Left renal cortex interstitium (tissue), 4 donors: ENCODE results near the gene TMC5. TPM values are rescaled to one million over a fixed set of nuclear protein-coding genes. Genes with fewer than 3 reads are reported as not detected.
"Not testable (repeated sequence)": the region's sequence is repeated elsewhere in the genome, so short reads cannot be mapped to it uniquely, and the experiment has no call there.

ENCODE experiments used
- DNase-seq, 4 donors: peaks; one replicate each; pipeline ENCODE4 v3.0.0-alpha.2; 2013; ENCODE audit warnings: low read depth in 4 of 4, low spot score in 2 of 4, missing footprints in 1 of 4
- polyA plus RNA-seq, 4 donors: library from polyadenylated mRNA; unstranded; fragments of 120-200 nt; gene quantifications; one replicate each; pipeline ENCODE4 v1.2.1, GENCODE V29; 2013; ENCODE audit not compliant: insufficient read length in 4 of 4

Gene TMC5
- polyA plus RNA-seq, 4 donors, result 0.28 to 0.51 (median 0.32) TPM

DNA sequence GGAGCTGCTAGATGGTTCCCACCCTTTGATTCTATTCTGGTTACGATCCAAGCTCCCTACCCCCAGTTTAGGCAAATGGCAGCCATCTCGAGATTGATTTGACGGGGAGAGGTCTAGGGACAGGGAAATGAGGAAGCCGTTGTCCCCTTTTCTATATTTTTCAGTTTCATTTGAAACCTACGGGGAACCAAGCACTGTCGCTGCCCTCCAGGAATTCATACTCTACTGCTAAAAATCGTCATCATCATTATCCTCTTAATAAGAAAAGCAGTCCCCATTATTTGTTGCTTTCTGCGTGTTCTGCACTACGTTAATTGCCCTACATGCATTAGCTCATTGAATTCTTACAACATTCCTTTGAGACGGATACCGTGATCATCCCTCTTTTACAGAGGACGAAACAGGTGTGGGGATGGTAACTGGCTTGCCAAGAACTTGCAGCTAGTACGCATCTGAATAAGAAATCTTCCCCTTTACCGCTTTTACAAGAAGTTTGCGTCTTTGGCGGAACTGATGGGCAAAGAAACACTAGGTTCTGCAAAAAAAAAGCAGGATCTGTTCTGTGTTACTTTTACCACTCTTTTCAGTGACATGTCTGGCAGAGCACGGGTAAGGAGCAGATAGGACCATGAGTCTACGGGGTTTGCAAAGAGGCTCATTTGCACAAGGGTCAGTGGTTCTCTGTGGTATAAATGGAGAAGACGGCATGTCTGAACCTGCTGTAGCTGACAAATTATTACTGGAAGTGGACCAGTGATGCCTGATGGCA lies 107.1 kb downstream of the TMC5 start:
- DNase-seq, result peak in 1 of 4 donors; percentile 36

DNA sequence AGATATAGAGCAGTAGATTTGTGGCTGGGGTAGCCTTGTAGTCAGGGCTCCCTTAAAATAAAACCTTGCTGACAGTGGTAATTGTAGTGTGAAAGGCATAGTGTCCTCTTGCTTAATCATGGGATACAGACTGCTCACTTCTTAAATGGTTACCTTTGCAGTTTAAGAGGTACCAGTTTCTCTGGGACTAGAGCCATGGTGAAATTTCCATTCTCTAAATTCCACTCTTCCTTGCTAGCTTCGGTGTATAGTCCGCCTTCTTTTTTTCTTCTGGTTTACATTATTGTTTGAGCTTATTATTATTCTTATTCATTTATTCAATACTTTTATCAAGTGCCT lies 107.7 kb downstream of the TMC5 start:
- DNase-seq, result no peak

DNA sequence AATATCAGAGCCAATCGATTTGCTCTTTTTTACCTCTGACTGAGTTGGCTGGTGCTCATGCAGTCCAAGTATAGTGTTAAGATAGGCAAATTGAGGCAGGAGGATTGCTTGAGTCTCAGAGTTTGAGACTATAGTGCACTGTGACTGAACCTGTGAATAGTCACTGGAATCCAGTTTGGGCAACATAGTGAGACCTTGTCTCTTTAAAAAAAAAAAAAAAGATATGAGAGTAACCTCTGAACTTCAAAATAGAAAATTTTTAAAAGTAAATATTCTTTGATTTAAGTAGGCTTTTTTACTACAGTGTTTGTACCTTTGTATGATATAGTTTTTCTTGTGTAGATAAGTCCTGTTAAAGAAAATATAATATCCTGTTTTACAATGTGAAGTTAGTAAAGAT lies 109.5 kb downstream of the TMC5 start:
- no peak for DNase-seq

DNA sequence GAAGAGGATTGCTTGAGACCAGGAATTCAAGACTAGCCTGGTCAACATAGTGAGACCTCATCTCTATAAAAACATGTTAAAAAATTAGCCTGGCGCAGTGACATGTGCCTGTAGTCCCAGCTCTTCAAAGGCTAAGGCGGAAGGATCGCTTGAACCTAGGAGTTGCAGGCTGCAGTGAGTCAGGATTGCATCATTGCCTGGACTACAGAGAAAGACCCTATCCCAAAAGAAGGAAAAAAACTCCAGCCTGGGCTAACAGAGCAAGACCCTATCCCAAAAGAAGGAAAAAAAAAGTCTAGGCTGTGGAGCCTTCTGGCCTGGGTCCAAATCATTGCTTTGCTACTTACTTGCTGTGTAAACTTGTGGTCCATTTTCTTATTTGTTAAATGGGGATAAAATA lies 111.0 kb downstream of the TMC5 start:
- DNase-seq, result no peak

DNA sequence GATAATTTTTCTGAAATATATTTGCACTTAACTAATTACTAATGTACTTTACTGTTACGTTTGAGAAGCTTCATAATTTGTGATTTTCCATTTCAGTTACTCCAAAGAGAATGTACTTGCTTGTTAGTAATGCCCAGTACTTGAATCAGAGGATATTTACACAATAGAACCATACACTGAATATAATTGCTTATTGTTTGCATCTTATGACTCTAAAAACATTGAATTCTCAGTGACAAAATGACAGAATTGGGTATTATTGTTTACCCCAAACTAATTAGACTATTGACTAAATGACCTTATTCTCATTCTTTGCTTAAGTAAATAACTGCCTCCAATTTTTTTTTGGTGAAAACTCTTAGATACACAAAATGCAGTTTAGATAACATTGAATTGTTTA lies 114.9 kb downstream of the TMC5 start:
- DNase-seq, result no peak

DNA sequence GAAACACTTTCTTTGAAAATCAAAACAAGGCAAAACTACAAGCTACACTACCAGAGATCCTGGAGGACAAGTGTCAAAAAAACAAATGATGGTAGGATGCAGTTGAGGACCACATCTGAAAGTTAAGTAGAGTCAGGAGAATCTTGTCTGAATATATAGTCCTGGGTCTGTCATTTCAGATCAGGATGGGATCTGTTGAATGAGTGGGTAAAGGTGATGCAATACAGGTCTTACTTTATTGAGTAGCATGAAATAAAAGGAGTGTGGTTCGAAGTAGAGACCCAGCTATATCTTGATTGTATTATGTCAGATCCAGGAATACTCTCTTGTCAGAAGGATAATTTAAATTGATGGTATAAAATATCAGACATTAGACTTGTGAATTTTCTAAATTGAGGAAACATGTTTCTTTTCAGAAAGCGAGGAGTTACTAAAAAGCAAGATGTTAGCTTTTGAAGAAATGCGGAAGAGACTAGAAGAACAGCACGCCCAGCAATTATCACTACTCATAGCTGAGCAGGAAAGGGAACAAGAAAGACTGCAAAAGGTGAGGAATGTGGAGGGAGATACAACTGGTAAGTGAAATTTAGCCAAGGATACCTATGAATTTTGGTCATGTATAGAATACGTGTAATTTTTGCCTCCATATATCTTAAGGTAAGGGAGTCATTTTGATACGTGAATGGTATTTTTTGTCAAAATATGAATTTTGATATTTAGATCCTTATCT lies 122.7 kb downstream of the TMC5 start:
- no peak for DNase-seq

DNA sequence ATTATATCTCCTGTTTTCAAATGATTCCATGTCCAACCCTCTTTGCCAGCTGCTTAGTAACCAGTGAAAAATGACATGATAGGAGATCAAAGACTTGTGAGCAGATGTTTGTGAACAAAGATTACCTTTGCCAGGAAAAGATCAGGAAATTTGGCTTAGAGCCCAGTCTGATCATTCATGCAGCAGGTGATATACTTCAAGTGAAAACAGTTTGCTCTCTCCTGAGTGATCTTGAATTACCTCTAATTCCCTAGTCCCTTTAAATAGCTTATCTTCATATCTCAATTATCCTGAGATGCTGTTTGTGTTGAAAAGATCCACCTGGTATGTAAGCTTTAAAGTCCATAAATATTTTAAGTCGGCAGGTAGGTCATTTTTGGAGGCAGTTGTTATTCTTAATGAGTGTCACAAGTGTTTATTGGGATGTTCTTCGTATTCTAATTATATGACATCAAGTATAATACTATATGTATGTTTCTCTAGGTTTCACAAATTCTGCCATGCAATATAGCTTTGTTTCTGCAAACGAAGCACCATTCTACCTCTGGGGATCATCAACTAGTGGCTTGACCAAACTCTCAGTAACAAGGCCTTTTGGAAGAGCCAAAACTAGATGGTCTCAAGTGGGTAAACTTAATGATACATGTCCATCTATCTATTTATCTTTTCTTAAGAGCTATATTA lies 124.6 kb downstream of the TMC5 start:
- DNase-seq, result no peak

DNA sequence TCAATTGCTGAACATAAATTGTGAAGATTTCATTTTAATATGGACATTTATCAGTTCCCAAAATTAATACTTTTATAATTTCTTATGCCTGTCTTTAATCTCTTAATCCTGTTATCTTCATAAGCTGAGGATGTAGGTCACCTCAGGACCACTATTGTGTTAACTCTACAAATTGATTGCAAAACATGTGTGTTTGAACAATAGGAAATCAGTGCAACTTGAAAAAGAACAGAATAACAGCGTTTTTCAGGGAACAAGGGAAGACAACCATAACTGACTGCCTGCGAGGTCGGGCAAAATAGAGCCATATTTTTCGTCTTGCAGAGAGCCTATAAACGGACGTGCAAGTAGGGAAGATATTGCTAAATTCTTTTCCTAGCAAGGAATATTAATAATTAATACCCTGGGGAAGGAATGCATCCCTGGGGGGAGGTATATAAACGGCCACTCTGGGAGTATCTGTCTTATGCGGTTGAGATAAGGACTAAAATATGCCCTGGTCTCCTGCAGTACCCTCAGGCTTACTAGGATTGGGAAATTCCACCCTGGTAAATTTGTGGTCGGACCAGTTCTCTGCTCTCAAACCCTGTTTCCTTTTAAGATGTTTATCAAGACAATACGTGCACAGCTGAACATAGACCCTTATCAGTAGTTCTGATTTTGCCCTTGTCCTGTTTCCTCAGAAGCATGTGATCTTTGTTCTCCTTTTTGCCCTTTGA lies 125.8 kb downstream of the TMC5 start:
- DNase-seq, result not testable (repeated sequence)

DNA sequence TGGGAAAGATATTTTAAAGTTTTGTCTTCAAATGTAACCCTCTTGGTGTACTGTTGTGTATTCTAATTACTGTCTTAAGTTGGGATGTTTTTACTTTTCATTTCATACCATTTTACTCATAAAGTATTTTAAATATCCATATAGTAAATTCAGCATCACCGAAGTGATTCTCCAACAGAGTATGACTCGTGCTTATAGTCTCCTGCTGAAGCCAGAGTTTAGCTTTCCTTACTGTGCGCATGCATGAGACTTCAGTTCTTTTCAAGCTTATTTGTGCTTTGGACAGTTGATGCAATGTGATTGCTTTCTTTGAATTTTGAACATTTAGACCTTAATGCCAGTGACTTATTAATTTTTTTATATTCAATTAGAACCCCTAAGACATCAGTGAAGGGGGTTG lies 130.5 kb downstream of the TMC5 start:
- DNase-seq, result no peak

Other genes starting within 250 kb of the TMC5 start
- gene SYT17, start 249.6 kb upstream of the TMC5 start, polyA plus RNA-seq, result 10 to 100 TPM in 3 of 4 donors, 1 to 10 TPM in 1; 9.4 to 11.7 (median 10.2) TPM
- gene CLEC19A, start 132.2 kb upstream of the TMC5 start, polyA plus RNA-seq, result under 1 TPM in 2 of 4 donors, not detected in 2; 0.16 to 0.24 TPM
- 10 to 100 TPM; 61.0 to 72.6 (median 68.2) TPM for gene GDE1, start 104.2 kb downstream of the TMC5 start, polyA plus RNA-seq
- 10 to 100 TPM; 22.1 to 40.3 (median 29.7) TPM for gene CCP110, start 106.1 kb downstream of the TMC5 start, polyA plus RNA-seq
- gene VPS35L, start 137.8 kb downstream of the TMC5 start, polyA plus RNA-seq, result 10 to 100 TPM; 62.3 to 64.9 (median 63.7) TPM